Effector CD8-positive, alpha-beta T cell (primary cell): ENCODE data around the gene NLRP1.

ENCODE experiments used
- DNase-seq: peaks from one replicate; lab custom pipeline; 2025; lab: John Stamatoyannopoulos, UW

Gene NLRP1

GRCh38 chr17:5557485-5557884, 26.8 kb downstream of the NLRP1 start:
- DNase-seq, result no peak

DNA sequence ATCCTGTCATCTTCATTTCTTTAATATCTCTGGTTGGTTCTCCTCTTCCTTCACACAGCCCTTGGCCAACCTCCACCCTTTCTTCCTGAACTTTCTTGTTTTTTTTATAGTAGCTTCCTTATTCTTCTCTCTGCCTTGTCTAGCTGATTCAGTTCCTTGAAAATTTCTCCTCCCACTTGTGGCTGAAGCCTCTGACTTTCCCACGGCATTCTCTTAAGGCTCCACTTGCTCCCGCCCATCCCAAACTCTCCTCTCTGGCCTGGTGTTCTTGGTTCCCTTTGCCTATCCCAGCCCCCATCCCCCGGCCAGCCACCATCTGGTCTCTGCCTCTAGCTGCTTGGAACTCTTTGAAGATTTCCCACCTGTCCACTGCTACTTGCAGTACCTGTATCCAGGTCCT, 29.1 kb downstream of the NLRP1 start:
- DNase-seq, result no peak

- no peak for DNase-seq
These were observed 30.8 kb downstream of the NLRP1 start for GRCh38 chr17:5553479-5553878.

GRCh38 chr17:5552841-5553240, 31.5 kb downstream of the NLRP1 start:
- no peak for DNase-seq

DNA sequence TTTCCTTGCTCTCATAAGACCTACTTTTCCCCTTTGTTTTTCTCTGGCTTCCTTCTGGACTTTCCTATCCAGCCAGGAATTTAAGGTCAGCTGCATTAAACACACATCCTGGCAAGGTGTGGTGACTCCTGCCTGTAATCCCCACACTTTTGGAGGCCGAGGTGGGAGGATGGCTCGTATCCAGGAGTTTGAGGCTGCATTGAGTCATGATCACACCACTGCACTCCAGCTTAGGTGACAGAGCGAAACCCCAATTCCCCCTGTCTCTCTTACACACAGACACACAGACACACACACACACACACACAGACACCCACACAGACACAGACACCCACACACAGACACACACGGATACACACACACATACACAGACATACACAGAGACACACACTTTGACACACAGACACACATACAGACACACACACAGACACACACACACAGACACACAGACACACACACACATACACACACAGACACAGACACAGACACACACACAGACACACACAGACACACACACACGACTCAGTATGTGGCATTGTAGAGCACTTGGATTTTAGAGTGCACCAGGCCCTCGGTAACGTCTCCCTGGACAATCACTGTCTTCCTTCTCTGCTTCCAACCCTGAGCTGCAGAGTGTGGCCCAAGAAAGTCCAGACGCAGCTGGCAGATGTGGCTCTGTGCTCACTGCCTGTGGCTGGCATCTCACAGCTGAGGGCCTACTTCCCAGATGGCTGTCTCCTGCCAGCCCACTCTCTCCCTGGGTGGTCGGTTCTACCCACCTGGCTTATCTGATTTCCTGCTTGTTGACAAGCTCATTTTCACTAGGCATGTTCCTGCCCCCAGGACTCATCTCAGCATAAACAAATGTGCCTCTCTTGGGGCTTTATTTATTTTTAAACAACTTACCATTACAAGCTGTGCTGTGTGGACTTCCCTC, 39.0 kb downstream of the NLRP1 start:
- no peak for DNase-seq

DNA sequence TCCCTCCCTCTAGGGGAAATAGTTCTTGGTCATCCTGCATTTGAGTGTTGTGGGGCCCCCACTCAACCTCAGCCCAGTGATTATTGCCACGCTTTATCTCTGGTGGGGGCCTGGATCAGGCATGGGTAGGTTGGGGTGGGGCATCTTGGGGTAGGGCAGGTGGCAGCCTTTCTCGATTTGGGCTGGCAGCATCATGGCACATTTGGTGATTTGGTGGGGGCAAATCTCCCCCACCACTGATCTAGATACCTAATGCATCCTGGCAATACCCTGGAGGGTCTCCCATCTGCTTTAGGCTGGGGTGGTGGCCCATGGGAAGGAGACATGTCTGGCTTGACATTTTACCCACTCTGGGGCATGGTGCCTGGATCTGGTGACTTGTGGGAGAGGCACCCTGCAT, 40.2 kb downstream of the NLRP1 start:
- DNase-seq, result no peak

DNA sequence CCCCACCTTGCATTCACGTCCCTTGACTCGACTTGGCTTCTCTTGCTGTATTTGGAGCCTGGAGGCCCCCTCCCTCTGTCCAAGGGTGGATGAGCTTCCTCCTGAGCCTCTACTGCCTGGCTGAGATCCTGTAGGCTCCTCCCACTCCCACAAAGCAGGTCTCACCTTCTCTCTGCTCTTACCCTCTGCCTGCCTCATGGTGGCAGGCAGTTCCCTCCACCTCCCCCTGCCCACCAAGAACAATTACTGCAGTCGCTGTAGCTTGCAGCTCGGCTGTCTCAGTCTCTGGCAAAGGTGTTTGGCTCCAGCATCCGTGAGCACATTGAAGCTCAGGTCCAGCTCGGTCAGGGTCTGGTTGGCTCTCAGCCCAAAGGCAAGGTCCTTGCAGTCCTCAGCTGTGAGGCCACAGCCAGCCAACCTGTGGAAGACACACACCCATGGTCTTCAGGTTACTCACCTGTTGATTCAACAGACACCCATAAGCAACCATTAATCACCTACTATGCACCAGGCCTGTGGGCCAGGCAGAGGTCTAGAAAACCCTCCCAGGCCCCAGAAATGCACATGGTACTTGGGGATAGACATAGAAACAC, 42.6 kb downstream of the NLRP1 start:
- DNase-seq, result no peak

GRCh38 chr17:5540321-5540720, 44.0 kb downstream of the NLRP1 start:
- no peak for DNase-seq

DNA sequence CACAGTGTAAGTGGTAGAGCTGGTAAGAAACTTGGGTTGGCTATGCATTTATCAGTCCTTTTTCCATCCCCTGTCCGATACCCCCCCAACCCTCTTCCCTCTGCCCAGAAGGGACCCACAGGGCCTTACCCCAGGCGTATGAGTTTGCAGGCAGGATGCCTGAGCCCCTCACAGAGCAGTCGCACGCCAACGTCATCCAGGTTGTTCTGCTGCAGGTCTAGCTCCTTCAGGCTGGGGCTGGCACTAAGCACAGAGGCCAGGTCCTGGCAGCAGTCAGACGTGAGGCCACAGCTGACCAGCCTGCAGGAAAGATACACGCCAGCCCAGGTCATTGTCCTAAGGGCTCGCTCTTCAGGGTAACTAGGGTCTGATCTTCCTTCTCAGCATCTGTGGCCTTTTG, 45.0 kb downstream of the NLRP1 start:
- DNase-seq, result no peak

DNA sequence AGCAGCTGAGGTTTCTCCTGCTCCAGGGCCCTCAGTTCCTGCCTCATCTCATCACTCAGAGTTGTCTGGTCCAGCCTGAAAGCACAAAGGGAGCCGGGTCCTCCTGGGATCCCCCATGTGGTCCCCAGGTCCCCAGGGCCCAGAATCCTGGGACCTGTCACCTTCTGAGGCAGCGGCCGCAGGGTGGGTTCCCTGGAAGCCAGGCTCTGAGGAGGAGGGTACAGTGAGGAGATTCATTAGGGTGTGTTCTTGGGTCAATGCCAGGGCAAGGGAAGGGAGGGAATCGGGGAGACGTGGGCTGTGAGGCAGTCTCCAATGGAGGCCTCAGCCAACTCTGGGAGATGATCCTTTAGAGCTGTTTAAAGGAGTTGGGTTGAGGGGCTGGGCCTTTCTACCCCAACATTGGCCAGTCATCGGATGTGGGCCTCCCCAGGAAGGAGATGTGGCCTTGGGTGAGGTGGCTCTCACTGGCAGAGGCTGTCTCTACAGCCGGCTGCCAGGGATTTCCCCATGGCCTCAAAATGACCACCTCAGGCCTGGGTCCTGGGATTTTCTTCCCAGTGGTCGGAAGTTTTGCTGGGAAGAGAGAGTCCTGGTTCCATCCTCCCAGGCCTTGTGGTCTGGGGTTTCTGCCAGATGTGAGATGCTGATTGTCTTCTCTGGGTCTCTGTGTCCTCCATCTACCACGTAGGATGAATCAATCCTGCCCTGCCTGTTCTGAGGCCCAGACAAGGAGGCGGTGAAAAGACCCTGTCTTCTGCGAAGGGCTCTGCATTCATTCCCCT, 47.3 kb downstream of the NLRP1 start:
- no peak for DNase-seq

- DNase-seq, result no peak
These were observed 48.9 kb downstream of the NLRP1 start for GRCh38 chr17:5535436-5535835.

DNA sequence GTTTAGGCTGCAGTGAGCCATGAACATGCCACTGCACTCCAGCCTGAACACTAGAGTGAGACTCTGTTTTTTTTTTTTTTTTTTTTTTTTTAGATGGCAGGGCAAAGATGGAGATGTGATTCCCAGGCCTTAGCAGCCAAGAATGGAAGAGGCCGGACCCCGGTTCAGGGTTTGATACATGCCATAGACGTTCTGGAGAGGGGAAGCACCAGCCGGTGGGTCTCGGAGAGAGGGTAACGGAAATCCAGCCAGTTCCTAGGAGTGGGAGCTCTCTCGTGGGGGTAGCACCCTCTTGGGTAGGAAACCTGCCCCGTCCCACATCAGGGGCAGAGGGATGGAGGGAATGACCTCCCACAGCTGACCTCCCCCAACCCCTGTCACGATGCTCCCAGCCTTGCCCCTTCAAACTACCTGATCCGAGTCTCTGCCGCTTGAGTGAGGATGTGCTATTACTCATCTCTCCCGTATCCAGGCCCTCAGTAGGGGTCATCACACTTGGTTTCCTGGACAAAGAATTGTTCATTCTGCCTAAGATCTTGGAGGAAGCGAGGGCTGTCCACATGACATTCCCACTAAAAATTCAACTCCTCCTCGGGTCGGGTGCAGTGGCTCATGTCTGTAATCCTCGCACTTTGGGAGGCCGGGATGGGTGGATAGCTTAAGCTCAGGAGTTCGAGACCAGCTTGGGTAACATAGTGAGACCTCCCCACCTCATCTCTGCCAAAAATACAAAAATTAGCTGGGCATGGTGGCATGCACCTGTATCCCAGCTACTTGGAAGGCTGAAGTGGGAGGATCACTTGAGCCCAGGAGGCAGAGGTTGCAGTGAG, 50.6 kb downstream of the NLRP1 start:
- DNase-seq, result no peak

- DNase-seq, result no peak
These were observed 51.7 kb downstream of the NLRP1 start for GRCh38 chr17:5532581-5532980.

DNA sequence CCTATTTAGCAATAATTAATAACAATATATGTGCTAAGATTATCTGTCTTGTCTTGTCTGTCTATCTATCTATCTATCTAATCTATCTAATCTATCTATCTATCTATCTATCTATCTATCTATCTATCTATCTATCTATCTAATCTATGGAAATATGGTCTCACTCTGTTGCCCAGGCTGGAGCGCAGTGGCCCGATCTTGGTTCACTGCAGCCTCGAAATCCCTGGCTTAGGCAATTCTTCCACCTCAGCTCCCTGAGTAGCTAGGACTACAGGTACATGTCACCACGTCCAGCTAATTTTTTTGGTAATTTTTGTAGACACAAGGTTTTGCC, 53.3 kb downstream of the NLRP1 start:
- no peak for DNase-seq

DNA sequence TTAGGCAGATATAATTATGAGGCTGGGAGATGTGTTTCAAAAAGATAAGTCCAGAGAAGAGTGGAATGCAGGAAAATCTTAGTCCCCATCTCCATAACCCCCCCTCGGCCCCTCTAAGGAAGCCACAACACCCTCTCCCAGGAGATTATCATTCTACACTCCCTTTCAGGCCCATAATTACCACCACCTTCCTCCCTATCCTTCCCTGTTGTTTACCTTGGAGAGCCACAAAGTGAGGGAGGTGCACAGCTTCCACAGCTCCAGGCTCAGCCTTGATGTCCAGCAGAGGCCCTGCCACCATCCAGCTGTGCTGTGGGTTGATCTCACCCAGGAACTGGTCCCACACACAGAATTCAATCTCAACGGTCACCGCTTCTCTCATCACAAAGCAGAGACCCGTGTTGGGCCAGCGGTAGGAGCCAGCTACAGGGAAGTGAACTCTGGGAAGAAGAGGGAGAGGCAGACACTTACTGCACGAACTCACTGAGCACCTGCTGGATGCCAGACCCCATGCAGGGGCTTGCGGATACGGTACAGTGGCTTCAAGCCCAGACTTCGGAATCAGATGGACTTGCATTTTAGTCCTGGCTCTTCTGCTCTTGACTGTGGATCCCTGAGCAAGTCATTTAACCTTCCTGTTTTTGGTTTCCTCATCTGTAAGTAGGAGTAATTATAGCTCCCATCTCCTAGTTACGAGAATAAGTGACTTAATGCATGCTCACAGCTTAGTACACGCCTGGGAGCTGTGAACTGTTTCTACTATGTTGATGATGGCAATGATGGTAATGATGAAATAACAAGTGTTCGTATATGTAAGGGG, 53.8 kb downstream of the NLRP1 start:
- no peak for DNase-seq

- no peak for DNase-seq
These were observed 56.6 kb downstream of the NLRP1 start for GRCh38 chr17:5527601-5528250.

GRCh38 chr17:5526821-5527598, 57.3 kb downstream of the NLRP1 start:
- no peak for DNase-seq

DNA sequence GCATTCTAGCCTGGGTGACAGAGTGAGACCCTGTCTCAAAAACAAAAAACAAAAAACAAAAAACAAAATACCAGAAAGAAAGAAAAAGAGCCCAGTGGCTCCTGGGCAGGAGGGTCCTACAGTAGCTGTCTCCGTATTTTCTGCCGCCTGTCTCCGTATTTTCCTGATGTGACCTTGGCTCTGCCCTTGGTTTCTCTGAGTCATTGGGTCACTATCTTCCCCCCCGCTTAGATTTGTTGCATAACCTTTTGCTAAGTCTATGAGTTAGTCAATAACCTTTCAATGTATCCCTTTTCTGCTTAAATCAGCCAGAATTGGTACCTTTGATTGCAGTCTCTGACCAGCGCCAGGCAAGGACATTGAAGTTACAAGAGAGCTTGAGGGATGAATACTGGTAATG, 61.1 kb downstream of the NLRP1 start:
- no peak for DNase-seq

GRCh38 chr17:5522476-5522875, 61.8 kb downstream of the NLRP1 start:
- no peak for DNase-seq
